Liver (tissue), 3 donors: Measurements from ENCODE around the gene MINK1.

ENCODE experiments used
- HNF4A ChIP-seq, 2 donors: conservative IDR thresholded peaks; 2 replicates each; pipeline ENCODE4 v1.6.1; 2016; ENCODE audit warnings: antibody characterized with exemption in 2 of 2, mild to moderate bottlenecking in 2 of 2
- JUND ChIP-seq, 2 donors: IDR thresholded peaks; 2 replicates each; pipeline ENCODE4 v1.6.1; 2016; ENCODE audit warnings: antibody characterized with exemption in 2 of 2
- TF ChIP-seq, protein P1 (sequence below): fragments of 150-350 bp; IDR thresholded peaks from 2 replicates; pipeline ENCODE4 v1.5.1; 2017; ENCODE audit warnings: improper control_type of control experiment, low read depth, low read length; ENCODE audit not compliant: missing input control
- TF ChIP-seq, protein P2 (sequence below): IDR thresholded peaks from 2 replicates; pipeline ENCODE4 v1.6.1; 2016; ENCODE audit warnings: antibody characterized with exemption
- donor health status: healthy.
- donor health status: healthy.

DNA sequence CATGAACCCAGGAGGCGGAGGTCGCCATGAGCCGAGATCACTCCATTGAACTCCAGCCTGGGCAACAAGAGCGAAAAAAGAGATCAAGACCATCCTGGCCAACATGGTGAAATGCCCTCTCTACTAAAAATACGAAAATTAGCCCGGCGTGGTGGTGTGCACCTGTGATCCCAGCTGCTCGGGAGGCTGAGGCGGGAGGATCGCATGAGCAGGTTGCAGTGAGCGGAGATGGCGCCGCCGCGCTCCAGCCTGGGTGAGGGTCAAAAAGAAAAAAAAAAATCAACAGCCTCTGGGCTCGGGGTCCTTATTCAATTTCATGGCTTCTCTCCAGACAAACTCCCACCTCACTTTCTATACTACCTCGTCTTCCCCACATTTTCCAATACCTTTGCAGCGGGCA, 95.7 kb downstream of the MINK1 start:
- TF ChIP-seq HNF4A (conservative IDR thresholded peaks at IDR 0.05) = no peak
- TF ChIP-seq, protein P1, sequence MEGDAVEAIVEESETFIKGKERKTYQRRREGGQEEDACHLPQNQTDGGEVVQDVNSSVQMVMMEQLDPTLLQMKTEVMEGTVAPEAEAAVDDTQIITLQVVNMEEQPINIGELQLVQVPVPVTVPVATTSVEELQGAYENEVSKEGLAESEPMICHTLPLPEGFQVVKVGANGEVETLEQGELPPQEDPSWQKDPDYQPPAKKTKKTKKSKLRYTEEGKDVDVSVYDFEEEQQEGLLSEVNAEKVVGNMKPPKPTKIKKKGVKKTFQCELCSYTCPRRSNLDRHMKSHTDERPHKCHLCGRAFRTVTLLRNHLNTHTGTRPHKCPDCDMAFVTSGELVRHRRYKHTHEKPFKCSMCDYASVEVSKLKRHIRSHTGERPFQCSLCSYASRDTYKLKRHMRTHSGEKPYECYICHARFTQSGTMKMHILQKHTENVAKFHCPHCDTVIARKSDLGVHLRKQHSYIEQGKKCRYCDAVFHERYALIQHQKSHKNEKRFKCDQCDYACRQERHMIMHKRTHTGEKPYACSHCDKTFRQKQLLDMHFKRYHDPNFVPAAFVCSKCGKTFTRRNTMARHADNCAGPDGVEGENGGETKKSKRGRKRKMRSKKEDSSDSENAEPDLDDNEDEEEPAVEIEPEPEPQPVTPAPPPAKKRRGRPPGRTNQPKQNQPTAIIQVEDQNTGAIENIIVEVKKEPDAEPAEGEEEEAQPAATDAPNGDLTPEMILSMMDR = no peak
- no peak for TF ChIP-seq JUND (IDR thresholded peaks at IDR 0.05)
- TF ChIP-seq, protein P2, sequence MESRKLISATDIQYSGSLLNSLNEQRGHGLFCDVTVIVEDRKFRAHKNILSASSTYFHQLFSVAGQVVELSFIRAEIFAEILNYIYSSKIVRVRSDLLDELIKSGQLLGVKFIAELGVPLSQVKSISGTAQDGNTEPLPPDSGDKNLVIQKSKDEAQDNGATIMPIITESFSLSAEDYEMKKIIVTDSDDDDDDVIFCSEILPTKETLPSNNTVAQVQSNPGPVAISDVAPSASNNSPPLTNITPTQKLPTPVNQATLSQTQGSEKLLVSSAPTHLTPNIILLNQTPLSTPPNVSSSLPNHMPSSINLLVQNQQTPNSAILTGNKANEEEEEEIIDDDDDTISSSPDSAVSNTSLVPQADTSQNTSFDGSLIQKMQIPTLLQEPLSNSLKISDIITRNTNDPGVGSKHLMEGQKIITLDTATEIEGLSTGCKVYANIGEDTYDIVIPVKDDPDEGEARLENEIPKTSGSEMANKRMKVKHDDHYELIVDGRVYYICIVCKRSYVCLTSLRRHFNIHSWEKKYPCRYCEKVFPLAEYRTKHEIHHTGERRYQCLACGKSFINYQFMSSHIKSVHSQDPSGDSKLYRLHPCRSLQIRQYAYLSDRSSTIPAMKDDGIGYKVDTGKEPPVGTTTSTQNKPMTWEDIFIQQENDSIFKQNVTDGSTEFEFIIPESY = no peak
